GM13977 (cell line): ENCODE results near the gene PLGRKT.
"Not testable (repeated sequence)": the region's sequence is repeated elsewhere in the genome, so short reads cannot be mapped to it uniquely, and the experiment has no call there.

Source experiments
- DNase-seq: peaks from one replicate; pipeline ENCODE4 v3.0.0; 2012; ENCODE audit warnings: low spot score
- CTCF ChIP-seq: IDR thresholded peaks from 2 replicates; pipeline ENCODE4 v1.5.1; 2012; ENCODE audit warnings: mild to moderate bottlenecking, control low read depth; ENCODE audit not compliant: insufficient read depth; ENCODE audit errors: extremely low read depth, missing control alignments
- in situ Hi-C: fragments of 300-500 bp; cut with MboI; formaldehyde crosslinking; loops from one replicate; pipeline ENCODE4 v1.12.0; 2022; ENCODE audit warnings: low sequenced_read_pairs, low pct_unique_long_range_greater_than_20kb, mixed read lengths, inconsistent platforms; ENCODE audit not compliant: unreplicated experiment

PLGRKT gene

GRCh38 chr9:5466766-5467165 lies 29.0 kb upstream of the PLGRKT start:
- no peak for TF ChIP-seq CTCF
- in situ Hi-C loops, result no loop called here
- no peak for DNase-seq

GRCh38 chr9:5466005-5466404 lies 28.3 kb upstream of the PLGRKT start:
- DNase-seq, result no peak
- no peak for TF ChIP-seq CTCF
- in situ Hi-C loops, result no loop called here

GRCh38 chr9:5464831-5465330 lies 27.2 kb upstream of the PLGRKT start:
- in situ Hi-C loops, DNase-seq: not testable (repeated sequence)

GRCh38 chr9:5460157-5460556 lies 22.4 kb upstream of the PLGRKT start:
- in situ Hi-C loops, result no loop called here
- no peak for DNase-seq
- no peak for TF ChIP-seq CTCF

- DNase-seq, result no peak
- in situ Hi-C loops, result no loop called here
- TF ChIP-seq CTCF, result no peak
Measured at GRCh38 chr9:5459289-5459829, 21.6 kb upstream of the PLGRKT start.

- no peak for TF ChIP-seq CTCF
- DNase-seq, result no peak
- in situ Hi-C loops, result no loop called here
Measured at GRCh38 chr9:5455181-5455580, 17.5 kb upstream of the PLGRKT start.

- in situ Hi-C loops, result no loop called here
- DNase-seq, result no peak
- no peak for TF ChIP-seq CTCF
Measured at GRCh38 chr9:5453673-5454072, 15.9 kb upstream of the PLGRKT start.
